Endothelial cell of umbilical vein (primary cell): ENCODE data around the gene TECPR2. TPM values are rescaled to one million over a fixed set of nuclear protein-coding genes. Genes with fewer than 3 reads are reported as not detected.

Experiments used
- BruUV-seq: library from RNA; stranded (reverse); fragments of 400-500 nt; replicated peaks from 2 replicates; lab custom pipeline; 2021; lab: Mats Ljungman, UMichigan
- CTCF ChIA-PET: fragments of 300-600, 350-600 bp; sonication (Branson Sonifier 250); formaldehyde crosslinking; loops from one replicate; lab custom pipeline; 2021; ENCODE audit warnings: antibody characterized with exemption, inconsistent platforms; lab: Charles Lee
- POLR2A ChIA-PET: fragments of 300-600, 350-600 bp; sonication (Branson Sonifier 250); formaldehyde crosslinking; loops from one replicate; lab custom pipeline; 2021; ENCODE audit warnings: antibody characterized with exemption, inconsistent platforms; lab: Charles Lee
- DNase-seq: peaks from one replicate; pipeline ENCODE4 v3.0.0-alpha.2; 2011; ENCODE audit warnings: low read depth, low spot score
- FAIRE-seq: peaks from 2 replicates; lab custom pipeline; 2011; peaks lifted over from hg19 to GRCh38; lab: Jason Lieb, UNC
- H2AFZ ChIP-seq: 2 replicates; pipeline ENCODE4 v1.6.0; 2012; ENCODE audit warnings: low read depth, low read length, control low read depth, inconsistent platforms
- H3K27ac ChIP-seq: 2 replicates; pipeline ENCODE4 v1.5.1; 2011; ENCODE audit warnings: low read depth, mild to moderate bottlenecking, control low read depth, low read length, moderate library complexity; ENCODE audit not compliant: insufficient read depth
- H3K27me3 ChIP-seq, 2 experiments: 2 replicates each; pipeline versions ENCODE4 v1.6.0 to v1.6.1; 2011; ENCODE audit warnings: low read length in 2 of 2, mixed read lengths in 1 of 2; ENCODE audit not compliant: control insufficient read depth in 2 of 2, insufficient read depth in 2 of 2
- H3K36me3 ChIP-seq, 2 experiments: 2 replicates in 1 of 2; 3 replicates in 1 of 2; pipeline ENCODE4 v1.5.1; 2011; ENCODE audit warnings: low read length in 2 of 2, mild to moderate bottlenecking in 1 of 2, moderate library complexity in 1 of 2; ENCODE audit not compliant: control insufficient read depth in 2 of 2, insufficient read depth in 2 of 2; ENCODE audit errors: extremely low read depth in 1 of 2
- H3K4me1 ChIP-seq: 3 replicates; pipeline ENCODE4 v1.5.1; 2011; ENCODE audit warnings: mild to moderate bottlenecking, low read length; ENCODE audit not compliant: control insufficient read depth, insufficient read depth; ENCODE audit errors: extremely low read depth
- H3K4me2 ChIP-seq: 2 replicates; pipeline ENCODE4 v1.6.1; 2011; ENCODE audit warnings: low read length, control low read depth, mixed read lengths; ENCODE audit not compliant: insufficient read depth
- H3K4me3 ChIP-seq, 3 experiments: fragments of 200-600 bp in 1 of 3; sonication (generic), shearing (Covaris generic) in 1 of 3; replicated peaks in 1 of 3; 2 replicates each; pipeline ENCODE4 v1.5.1; 2011 to 2016; ENCODE audit warnings: control low read depth in 3 of 3, low read length in 3 of 3, mild to moderate bottlenecking in 2 of 3, inconsistent platforms in 1 of 3, low read depth in 1 of 3, moderate library complexity in 1 of 3; ENCODE audit not compliant: insufficient read depth in 1 of 3
- H3K79me2 ChIP-seq: 2 replicates; pipeline ENCODE4 v1.6.0; 2012; ENCODE audit warnings: low read length, inconsistent platforms; ENCODE audit not compliant: control insufficient read depth, insufficient read depth
- H3K9ac ChIP-seq: replicated peaks from 2 replicates; pipeline ENCODE3; 2011; ENCODE audit warnings: low read length, control low read depth; ENCODE audit not compliant: insufficient read depth; ENCODE audit errors: extremely low read depth
- H3K9me1 ChIP-seq: replicated peaks from 3 replicates; pipeline ENCODE4 v1.6.0; 2011; ENCODE audit warnings: mild to moderate bottlenecking, low read length; ENCODE audit not compliant: control insufficient read depth, insufficient read depth; ENCODE audit errors: extremely low read depth
- H3K9me3 ChIP-seq: replicated peaks from 2 replicates; pipeline ENCODE4 v1.5.1; 2012; ENCODE audit warnings: low read length, inconsistent platforms; ENCODE audit not compliant: control insufficient read depth, insufficient read depth
- H4K20me1 ChIP-seq: replicated peaks from 2 replicates; pipeline ENCODE3; 2011; ENCODE audit warnings: mild to moderate bottlenecking, low read length; ENCODE audit not compliant: control insufficient read depth, insufficient read depth; ENCODE audit errors: extremely low read depth
- CTCF ChIP-seq, 2 donors: IDR thresholded peaks; 1 replicate in 1 of 2; 2 replicates in 1 of 2; pipeline ENCODE4 v1.5.1; 2011; ENCODE audit warnings: low read length in 2 of 2, mild to moderate bottlenecking in 2 of 2, moderate library complexity in 2 of 2, control low read depth in 1 of 2, inconsistent platforms in 1 of 2, low read depth in 1 of 2; ENCODE audit not compliant: insufficient read depth in 1 of 2; ENCODE audit errors: extremely low read depth in 1 of 2
- EZH2 ChIP-seq: IDR thresholded peaks from 2 replicates; pipeline ENCODE4 v1.6.1; 2012; ENCODE audit warnings: borderline replicate concordance, low read depth, mild to moderate bottlenecking, moderate library complexity, low read length, inconsistent platforms; ENCODE audit not compliant: severe bottlenecking
- FOS ChIP-seq: IDR thresholded peaks from 2 replicates; pipeline ENCODE4 v1.6.1; 2011; ENCODE audit warnings: mild to moderate bottlenecking, low read length, moderate library complexity, borderline replicate concordance; ENCODE audit not compliant: insufficient read depth
- GATA2 ChIP-seq: IDR thresholded peaks from 2 replicates; pipeline ENCODE4 v1.7.0; 2011; ENCODE audit warnings: low read depth, mild to moderate bottlenecking, moderate library complexity, mixed read lengths, low read length; ENCODE audit not compliant: insufficient read length, insufficient read depth
- JUN ChIP-seq: IDR thresholded peaks from 2 replicates; pipeline ENCODE4 v1.6.1; 2011; ENCODE audit warnings: borderline replicate concordance, low read depth; ENCODE audit not compliant: insufficient read length, insufficient read depth
- MYC ChIP-seq: IDR thresholded peaks from one replicate; pipeline ENCODE4 v1.6.1; 2011; ENCODE audit warnings: mild to moderate bottlenecking, low read depth, low read length
- POLR2A ChIP-seq: IDR thresholded peaks from 2 replicates; pipeline ENCODE4 v1.6.1; 2012; ENCODE audit warnings: low read depth, mild to moderate bottlenecking, control low read depth, low read length
- POLR2AphosphoS5 ChIP-seq: IDR thresholded peaks from 2 replicates; pipeline ENCODE4 v1.6.1; 2012; ENCODE audit warnings: low read depth, mild to moderate bottlenecking, control low read depth, low read length, moderate library complexity; ENCODE audit not compliant: insufficient read depth
- dilution Hi-C: fragments of 300-500 bp; cut with MboI; formaldehyde crosslinking; loops from one replicate; pipeline ENCODE4 v1.15.0; 2019; ENCODE audit warnings: low sequenced_read_pairs; ENCODE audit not compliant: extremely low pct_ligation_motif_present
- intact Hi-C: fragments of 100-400 bp; cut with micrococcal nuclease; formaldehyde crosslinking; loops from one replicate; pipeline ENCODE4 v1.10.0; 2022
- polyA plus RNA-seq, 4 experiments: library from polyadenylated mRNA; depleted of rRNA in 3 of 4; stranded (reverse) in 3 of 4; unstranded in 1 of 4; fragments of >200 nt; gene quantifications; 2 replicates each; pipeline versions ENCODE4 v1.2.1 to v1.2.3, GENCODE V29; 2011 to 2012; ENCODE audit warnings: missing spikeins in 1 of 4
- total RNA-seq: library from RNA; stranded (reverse); gene quantifications from 2 replicates; pipeline ENCODE4 v1.2.3, GENCODE V29; 2021
- TF ChIP-seq, protein P1 (sequence below): IDR thresholded peaks from 2 replicates; pipeline ENCODE4 v1.6.1; 2011; ENCODE audit not compliant: insufficient read depth, insufficient read length

Gene TECPR2
- total and polyA plus RNA-seq, 2 donors (not counting 3 experiments of a cell fraction or from before 2014, with no cell fraction given) = 8.9 to 21.5 TPM

DNA sequence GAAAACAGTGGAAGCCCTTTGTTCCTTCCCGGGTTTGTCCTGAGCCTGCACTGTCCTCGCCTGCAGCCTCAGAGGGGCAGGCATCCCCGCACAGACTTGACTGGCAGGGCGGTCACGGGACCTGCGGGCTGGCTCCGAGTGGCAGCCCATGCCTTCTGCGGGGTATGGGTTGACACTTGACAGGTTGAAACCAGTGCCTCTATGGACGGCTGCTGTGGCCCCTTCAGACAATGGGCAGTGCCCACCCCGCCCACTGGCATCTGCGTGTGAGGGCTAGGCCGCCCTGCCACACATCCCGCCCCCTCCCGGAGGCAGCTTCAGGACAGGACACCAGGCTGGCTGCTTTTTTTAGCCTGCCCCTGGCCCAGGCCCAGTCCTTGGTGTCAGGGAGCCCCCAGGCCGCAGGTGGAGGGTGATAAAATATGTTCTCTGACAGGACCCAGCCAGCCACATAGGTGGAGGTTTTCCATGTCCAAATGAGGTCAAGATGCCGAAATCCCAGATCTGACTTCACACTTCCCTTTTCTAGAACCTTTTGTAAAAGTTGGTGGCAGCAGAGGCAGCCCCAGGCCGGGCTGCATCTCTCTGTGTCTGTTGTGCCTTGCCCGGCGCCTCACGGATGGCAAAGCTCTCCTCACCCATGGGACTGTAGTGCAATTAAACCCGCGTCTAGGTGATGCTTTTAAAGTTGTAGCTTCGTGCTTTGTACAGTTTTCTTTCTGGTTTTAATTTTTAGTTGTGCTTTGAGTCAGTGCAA lies 136.8 kb downstream of the TECPR2 start:
- Histone ChIP-seq H3K27ac (peak overlapping the region; percentile 75), H3K79me2 (no peaks in the 10 kb centered on the region), H2AFZ (no peak overlapping the region), H3K9ac (no peak overlapping the region), H3K9me1 (no peaks in the 10 kb centered on the region), H3K4me1 (peaks cover 23% of the 10 kb centered on the region), H3K27me3 (no peaks in the 10 kb centered on the region), H3K36me3 (peaks cover 0 to 18% of the 10 kb centered on the region in 2 experiments), H3K9me3 (no peaks in the 10 kb centered on the region), H3K4me2 (no peak overlapping the region), H3K4me3 (no peak overlapping the region), H4K20me1 (no peaks in the 10 kb centered on the region)
- CTCF ChIA-PET = interaction anchor here (0.6 to 2.1 kb wide), 3 partner anchors 17 to 61 kb away, joined by 3 to 7 read pairs (median 5); no protein-coding TSS in a partner anchor
- intact Hi-C loops = loop anchor here (10.0 kb wide), 1 partner anchor 135 kb away; the partner anchor contains the start of genes CINP and TECPR2
- TSS peak; percentile 20 for BruUV-seq
- FAIRE-seq (no peak), DNase-seq (no peak)
- TF ChIP-seq GATA2 (no peak), MYC (no peak), POLR2A (no peak), FOS (no peak), EZH2 (no peak), CTCF (IDR thresholded peaks at IDR 0.05; ENCODE audit: extremely low read depth in 1 of 2, insufficient read depth in 1 of 2, low read depth in 1 of 2, low read length in 2 of 2) (no peak), POLR2AphosphoS5 (no peak), JUN (no peak)
- TF ChIP-seq, protein P1, sequence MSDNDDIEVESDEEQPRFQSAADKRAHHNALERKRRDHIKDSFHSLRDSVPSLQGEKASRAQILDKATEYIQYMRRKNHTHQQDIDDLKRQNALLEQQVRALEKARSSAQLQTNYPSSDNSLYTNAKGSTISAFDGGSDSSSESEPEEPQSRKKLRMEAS = no peak
- POLR2A ChIA-PET = no interaction called here
- dilution Hi-C loops = loop anchor here (10.0 kb wide), 1 partner anchor 55 kb away; no protein-coding TSS in a partner anchor
